Lung microvascular endothelial cell (primary cell): ENCODE data around the gene BAIAP2L2. TPM values are rescaled to one million over a fixed set of nuclear protein-coding genes. Genes with fewer than 3 reads are reported as not detected.
"Not testable (repeated sequence)": the region's sequence is repeated elsewhere in the genome, so short reads cannot be mapped to it uniquely, and the experiment has no call there.

Source experiments
- DNase-seq, 2 donors: peaks; one replicate each; pipeline versions ENCODE4 v3.0.0 to v3.0.0-alpha.2; 2010; ENCODE audit warnings: low read depth in 2 of 2
- total RNA-seq: library from RNA; depleted of rRNA; stranded (reverse); fragments of >200 nt; gene quantifications from 2 replicates; pipeline ENCODE4 v1.2.1, GENCODE V29; 2014

BAIAP2L2 gene
- total RNA-seq, 1 donor from 2014 or later = under 0.01 TPM

DNA sequence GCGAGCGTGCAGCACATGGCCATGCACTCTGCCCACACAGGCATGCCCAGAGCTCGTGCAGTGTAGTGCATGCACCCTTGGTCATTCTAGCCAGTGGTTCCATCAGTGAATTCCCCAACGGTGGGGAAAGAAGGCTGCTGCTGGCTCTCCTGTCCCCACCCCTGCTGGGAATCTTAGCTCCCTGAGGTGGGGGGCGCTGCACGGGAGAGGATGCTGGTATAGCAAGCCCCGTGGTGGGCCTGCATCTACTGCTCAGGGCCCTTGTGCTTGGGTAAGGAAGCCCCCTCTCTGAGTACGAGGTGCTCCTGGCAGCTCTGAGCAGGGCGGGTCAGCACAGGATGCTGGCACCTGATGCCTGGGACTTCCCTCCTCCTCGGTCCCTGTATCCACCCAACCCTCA, 18.5 kb upstream of the BAIAP2L2 start:
- DNase-seq = no peak

- DNase-seq = no peak
Observed at GRCh38 chr22:38127869-38128268, 17.4 kb upstream of the BAIAP2L2 start.

- DNase-seq = no peak
Observed at GRCh38 chr22:38126928-38127668, 16.6 kb upstream of the BAIAP2L2 start.

DNA sequence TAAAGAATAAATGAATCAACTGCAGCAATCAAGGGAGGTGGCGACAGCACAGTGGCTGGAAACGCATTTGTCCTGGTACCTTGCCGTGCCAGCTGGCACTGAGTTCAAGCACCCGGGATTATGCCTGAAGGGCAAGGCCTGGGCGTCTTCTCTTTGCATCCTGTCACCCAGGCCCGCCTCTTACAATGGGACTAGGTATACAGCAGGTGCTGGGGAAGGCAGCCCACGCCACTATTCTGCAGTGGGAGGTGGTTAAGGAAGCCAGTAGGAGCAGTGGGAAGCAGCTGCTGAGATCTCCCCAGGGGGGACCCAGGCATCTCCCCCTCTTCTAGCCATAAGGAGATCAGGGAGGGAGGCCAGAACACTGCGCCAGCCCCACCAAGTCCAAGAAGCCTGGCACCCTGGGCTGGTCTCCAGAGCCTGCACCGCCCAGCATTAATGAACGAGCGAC, 15.3 kb upstream of the BAIAP2L2 start:
- DNase-seq = no peak

DNA sequence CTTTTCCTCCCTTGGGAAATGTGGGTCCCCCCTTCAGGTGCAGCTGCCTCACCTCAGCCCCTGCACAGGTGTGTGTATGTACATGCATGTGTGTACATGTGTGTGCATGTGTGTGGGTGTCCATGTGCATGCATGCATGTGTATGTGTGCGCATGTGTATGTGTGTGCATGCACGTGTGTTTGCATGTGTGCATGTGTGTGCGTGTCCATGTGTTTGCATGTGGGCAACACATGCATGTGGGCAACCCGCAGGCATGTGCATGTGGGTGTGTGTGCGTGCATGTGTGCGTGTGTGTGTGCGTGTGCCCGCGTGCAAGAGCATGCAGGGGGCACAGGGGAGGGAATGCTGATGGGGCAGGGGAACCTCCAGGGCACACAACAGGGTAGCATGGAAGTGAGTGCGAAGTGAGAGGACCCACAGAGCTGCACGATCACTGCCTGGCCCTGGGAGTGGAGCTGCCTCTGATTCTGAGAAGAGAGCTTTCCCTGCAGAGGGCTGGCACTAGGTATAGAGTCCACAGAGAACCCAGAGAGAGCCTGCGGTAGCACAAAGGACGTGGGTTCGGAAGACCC, 14.6 kb upstream of the BAIAP2L2 start:
- no peak for DNase-seq

GRCh38 chr22:38124236-38124974, 13.9 kb upstream of the BAIAP2L2 start:
- no peak for DNase-seq

DNA sequence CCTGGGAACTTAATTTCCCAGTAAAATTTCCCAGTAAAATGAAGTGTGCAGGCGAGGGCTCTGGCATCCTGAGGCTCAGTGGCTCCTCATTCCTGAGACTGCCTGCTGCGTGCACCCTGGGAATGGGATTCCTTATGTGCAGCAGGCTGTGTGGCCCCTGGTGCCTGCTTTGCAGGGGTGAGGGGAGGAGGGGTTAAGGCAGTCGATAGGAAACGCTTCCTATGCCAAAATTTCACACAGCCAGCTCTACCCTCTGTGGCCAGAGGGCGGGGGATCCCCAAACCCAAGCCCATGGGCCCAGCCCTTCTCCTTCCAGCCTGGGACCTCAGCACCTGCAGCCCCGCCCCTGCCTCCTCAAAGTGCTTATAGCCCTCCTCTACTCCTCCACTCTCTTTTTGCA, 12.1 kb upstream of the BAIAP2L2 start:
- DNase-seq = no peak

GRCh38 chr22:38120359-38121110, 10.1 kb upstream of the BAIAP2L2 start:
- DNase-seq = no peak

DNA sequence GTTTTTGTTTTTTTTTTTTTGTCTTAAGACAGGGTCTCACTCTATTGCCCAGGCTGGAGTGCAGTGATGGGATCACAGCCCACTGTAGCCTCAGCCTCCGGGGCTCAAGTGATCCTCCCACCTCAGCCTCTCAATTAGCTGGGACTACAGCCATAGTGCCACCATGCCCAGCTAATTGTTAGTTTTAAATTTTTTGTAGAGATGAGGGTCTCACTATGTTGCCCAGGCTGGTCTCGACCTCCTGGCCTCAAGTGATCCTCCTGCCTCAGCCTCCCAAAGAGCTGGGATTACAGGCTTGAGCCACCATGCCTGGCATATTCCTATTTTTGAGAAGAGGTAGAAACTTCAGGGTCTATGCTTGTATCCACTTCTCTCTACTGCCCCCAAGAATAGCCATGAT, 8.3 kb upstream of the BAIAP2L2 start:
- not testable (repeated sequence) for DNase-seq

- no peak for DNase-seq
Observed at GRCh38 chr22:38118182-38118581, 7.7 kb upstream of the BAIAP2L2 start.

DNA sequence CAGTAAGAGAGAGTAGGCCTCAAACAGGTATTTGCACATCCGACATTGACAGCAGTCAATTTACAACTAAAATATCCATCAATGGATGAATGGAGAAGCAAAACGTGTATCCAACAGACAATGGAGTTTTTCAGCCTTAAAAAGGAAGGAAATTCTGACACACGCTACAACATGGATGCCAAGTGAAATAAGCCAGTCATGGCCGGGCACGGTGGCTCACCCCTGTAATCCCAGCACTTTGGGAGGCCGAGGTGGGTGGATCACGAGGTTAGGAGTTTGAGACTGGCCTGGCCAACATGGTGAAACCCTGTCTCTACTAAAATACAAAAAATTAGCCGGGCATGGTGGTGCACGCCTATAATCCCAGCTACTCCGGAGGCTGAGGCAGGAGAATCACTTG, 7.1 kb upstream of the BAIAP2L2 start:
- peak in 1 of 2 donors; percentile 73 for DNase-seq

DNA sequence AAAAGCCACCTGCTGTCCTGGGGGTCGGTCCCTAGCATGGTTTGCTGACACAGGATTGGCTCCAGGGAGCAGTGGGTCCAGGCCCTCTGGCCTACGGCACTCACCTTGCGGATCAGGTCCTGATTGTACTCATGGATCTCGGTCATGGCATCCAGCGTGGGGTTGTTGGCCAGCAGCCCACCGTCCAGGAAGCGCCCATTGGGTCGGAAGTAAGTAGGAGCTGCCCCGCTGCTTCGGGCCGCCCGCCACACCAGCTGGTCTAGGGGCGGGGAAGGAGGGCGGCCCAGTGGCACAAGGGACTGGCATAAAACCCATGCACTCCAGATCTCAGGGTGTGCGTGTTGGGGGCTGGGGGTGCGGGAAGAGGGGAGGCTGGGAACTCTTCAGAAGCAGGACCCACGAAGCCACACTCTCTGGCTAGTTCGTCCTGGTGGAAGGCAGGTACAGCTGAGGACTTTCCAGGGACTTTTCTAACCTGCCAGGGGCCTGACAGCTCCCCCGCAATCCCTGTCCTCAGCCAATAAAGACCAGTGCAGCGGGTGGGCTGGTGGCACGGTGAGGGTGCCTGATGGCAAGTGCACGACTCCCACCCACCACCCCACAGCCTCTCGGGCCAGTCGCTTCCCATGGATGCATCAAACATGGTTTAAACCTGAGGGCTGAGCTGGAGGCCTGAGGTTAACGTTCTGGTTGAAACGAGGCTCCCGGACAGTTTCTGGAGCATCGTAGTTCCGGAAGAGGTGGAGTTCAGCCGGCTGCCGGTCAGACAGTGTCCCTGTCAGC, 5.1 kb upstream of the BAIAP2L2 start:
- DNase-seq = no peak

- peak; percentile 84 to 92 for DNase-seq
Observed at GRCh38 chr22:38114484-38115398, 4.3 kb upstream of the BAIAP2L2 start.

GRCh38 chr22:38112381-38112780, 1.9 kb upstream of the BAIAP2L2 start:
- DNase-seq = no peak

DNA sequence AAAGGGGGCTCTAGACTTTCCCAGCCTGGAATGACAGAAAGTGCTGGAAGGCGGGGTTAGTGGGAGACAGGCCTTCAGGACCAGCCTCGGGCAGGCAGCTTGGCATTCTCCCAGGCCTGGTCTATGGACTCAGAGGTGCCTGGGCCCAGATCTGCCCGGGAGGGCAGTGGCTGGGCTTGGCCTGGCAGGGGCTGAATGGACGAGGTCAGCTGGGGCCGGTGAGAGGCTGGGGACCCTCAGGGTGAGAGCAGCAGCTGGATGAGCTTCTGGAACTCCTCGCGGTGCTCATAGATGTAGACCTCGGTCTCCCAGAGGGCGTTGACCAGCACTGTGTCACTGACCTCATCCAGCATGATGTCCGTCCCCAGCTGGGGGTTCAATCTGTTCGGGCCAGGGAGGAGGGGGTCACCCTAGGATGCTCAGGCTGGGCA, 1.5 kb upstream of the BAIAP2L2 start:
- DNase-seq = no peak

GRCh38 chr22:38110863-38111852, 674 bp upstream of the BAIAP2L2 start:
- no peak for DNase-seq

GRCh38 chr22:38109371-38110001, 998 bp downstream of the BAIAP2L2 start:
- DNase-seq = no peak
